GM19452 (cell line): Measurements from ENCODE around the gene ANK3.

Source experiments
- ATAC-seq: cut with Tn5 transposase; IDR thresholded peaks from one replicate; pipeline ENCODE4 v1.9.1; 2021; ENCODE audit not compliant: unreplicated experiment

Gene ANK3

DNA sequence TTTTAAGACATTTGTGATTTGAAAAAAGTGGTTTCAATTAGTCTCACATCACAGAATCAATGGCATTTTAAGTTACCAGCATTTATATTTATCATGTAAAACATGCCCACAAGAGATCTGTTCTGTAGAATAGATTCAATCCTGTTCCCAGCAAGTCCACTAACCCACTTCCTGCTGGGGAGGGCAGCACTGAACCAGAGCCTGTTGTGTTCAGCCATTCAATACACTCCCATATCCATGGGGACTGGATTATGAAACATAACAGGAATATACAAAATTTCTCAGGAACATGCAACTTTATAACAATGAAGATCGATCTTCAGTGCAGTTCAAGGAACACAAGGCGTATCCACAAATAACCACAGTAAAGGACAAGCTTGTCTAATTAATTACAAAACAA, 24.4 kb upstream of the ANK3 start:
- ATAC-seq, result no peak

DNA sequence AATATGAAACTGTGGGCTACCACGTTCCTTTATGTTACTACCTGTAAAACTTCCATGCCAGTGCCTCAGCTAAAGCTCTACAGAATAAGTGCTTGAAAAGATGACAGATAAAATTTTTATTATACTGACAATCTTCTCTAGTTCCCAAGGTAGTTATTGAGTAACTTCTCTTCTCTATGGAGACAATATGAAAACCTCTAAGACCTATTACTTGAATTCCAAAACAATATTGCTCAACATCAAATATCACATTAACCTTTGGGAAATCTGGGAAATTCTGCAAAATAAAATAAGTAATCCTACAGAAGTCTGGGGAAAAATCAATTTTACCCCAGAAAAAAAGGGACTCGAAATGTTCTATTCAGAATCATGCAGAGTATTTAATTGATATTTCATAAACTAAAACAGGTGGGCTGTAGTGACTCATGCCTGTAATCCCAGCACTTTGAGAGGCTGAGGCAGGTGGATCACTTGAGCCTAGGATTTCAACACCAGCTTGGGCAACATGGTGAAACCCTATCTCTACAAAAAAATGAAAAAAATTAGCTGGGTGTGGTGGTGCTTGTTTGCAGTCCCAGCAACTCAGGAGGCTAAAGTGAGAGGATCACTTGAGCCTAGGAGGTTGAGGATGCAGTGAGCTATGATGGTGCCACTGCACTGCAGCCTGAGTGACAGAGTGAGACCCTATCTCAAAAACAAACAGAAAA, 23.8 kb upstream of the ANK3 start:
- ATAC-seq, result no peak

DNA sequence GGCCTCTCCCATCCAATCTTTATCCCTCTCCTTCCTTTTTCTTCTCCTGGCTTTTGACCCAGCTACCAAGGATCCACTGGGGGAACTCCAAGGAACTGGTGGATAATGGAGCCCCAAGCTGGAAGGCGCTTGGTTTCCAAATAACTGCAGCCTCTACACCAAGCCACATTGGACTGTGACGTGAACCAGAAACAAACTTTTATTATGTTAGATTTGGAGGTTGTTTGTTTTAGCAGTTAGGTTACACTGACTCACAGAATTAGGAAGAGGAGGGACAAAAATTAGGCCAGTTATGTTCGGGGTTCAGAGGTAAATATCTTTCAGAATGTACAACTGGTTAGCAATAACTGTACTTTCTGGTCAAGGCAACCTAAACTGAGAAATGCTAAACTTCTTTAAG, 21.3 kb upstream of the ANK3 start:
- ATAC-seq, result no peak

DNA sequence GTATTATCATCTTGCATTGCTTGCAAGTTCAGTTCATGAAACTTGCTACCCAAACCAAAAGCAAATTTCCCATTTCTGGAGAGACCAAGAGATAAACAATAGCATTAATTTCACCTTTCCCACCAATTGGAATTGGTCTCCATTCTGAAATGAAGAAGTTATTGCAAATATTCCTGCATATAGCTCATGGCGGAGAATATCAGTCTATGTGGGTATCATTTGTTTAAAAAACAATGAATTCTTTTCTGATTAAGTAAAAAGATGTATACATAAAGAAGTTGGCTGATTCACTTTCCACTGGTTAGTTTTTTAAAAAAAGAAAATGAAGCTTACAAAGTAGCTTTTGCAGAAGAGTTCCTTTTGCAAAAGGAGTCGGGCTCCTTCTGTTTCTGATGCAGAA, 19.5 kb upstream of the ANK3 start:
- no peak for ATAC-seq

DNA sequence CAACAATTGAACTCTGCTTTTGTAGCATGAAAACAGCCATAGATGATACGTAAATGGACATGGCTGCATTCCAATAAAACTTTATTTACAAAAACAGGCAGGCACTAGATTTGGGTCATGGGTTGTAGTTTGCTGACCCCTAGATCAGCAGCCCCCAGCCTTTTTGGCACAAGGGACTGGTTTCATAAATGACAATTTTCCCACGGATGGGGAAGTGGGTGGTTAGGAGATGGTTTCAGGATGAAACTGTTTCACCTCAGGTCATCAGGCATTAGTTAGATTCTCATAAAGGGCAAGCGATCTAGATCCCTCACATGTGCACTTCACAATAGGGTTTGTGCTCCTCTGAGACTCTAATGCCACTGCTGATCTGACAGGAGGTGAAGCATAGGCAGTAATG, 16.5 kb upstream of the ANK3 start:
- ATAC-seq, result no peak

DNA sequence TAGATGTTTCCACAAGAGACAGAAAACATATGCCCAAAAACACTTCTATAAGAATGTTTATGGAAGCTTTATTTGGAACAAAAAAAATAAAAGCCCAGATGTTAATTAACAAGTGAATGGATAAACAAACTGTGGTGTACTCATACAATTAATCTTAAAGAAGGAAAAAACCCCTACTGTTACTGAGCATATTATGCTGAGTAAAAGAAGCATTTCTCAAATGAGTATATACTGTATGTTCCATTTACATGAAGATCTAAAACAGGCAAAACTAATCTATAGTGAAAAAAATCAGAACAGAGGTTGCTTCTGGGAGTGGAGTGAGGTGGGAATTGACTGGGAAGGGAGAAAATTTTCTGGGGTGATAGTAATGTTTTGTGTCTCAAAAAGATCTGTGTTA, 15.5 kb upstream of the ANK3 start:
- no peak for ATAC-seq

DNA sequence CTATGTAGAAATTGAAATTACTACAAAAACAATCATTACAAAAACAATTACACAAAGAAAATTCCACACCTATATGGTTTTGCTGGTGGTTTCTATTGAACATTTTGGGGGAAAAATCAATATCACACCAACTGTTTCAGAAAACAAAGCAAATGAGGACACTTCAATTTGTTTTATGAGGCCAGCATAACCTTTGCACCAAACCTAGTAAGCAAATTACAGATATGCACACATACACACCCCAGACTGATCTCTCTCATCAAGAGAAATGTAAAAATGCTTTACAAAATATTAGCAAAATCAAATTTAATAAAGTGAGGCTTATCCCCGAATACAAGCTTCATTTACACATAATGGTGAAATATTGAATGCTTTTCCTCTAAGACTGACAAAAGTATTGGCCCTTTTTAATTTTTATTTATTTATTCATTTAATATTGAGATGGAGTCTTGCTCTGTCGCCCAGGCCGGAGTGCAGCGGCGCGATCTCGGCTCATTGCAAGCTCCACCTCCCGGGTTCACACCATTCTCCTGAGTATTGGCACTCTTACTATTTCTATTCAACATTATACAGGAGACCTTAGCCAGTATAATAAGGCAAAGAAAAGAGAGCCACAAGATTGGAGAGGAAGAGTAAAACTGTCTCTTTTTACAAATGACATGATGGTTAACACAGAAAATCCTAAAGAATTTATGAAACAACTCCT, 13.6 kb upstream of the ANK3 start:
- ATAC-seq, result no peak

DNA sequence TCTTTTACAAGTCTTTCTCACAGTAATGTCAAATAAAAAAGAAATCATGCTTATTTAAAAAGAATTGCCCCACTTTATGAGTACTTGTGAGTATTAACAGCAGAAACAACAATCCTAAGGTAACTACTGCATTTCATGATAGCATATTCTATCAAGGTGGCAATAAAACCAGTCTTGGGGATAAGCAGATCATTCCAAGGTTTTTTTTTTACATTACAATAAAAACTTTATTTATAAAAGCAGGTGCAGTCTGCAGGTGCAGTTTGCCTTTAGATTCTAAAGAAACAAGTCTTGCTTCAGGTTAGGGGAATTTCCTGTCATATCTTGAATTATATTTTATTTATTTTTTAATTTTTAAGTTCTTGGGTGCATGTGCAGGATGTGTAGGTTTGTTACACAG, 10.7 kb upstream of the ANK3 start:
- no peak for ATAC-seq

DNA sequence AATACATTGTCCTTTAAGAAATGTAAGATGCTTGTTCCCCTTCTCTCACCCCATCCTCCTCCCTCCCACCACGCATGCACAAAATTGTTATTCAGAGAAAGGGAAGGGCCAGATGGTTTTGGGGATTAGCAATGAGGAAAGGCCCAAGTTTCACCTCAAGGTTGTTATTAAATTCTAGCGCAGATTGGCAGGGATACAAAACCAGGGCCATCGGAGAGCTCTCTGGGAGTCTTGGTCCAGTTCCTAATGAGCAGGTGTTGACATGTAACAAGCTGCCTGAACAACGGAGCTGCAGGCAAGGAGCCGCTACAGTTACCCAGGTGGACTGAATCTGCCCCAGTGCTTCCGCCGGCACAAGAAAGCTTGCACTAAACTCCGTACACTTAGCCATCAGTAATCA, 9.7 kb upstream of the ANK3 start:
- no peak for ATAC-seq

DNA sequence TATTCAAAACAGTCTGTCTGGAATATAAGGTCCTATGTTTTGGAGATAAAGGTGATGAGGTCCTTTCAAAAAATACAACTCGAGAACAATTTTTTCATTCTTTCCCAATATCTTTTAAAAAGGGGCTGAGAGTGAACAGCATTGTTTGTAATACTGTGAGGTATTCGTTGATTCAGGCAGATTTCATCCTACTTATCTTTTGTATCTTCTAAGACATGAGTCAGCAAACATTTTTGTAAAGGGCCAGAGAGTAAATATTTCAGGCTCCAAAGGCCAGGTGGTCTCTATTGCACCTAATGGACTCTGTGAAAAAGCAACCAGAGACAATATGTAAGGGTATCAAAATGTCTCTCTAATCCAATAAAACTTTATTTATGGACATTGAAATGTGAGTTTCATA, 8.1 kb upstream of the ANK3 start:
- no peak for ATAC-seq

DNA sequence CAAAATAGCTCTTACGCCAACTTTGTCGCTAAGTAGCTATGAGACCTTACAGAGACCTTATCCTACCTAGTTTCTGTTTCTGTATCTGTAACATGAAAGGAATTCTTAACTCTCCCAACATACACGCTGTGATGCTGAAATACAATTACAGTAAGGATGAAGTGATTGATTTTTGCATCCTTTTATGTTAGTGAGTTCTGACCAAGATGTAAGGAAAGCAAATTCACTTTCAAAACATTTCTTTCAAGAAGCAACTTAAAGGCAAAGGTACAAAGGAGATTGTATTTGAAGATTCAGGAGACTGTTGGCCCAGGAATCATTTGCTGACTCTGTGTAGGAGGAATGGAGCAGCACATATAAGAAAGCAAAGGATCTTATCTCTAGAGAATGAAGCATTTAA, 7.1 kb upstream of the ANK3 start:
- no peak for ATAC-seq

DNA sequence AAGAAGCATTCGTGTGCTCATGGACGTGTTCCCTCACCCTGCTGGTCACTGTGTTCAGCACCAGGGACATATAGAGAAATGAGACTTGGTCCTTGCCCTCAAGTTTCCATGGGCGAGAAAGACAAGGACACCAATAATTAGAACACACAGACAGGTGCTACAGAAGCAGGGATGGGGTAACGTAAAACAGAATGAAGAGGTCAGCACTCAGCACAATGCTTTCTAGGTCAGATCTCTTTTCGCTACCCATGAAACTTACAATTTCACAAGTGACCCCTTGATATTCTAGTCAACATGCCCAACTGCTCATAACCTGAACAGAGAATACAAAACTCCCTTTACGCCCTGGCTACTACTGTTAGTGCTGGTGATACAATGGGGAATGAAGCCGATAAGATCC, 6.0 kb upstream of the ANK3 start:
- ATAC-seq, result no peak

DNA sequence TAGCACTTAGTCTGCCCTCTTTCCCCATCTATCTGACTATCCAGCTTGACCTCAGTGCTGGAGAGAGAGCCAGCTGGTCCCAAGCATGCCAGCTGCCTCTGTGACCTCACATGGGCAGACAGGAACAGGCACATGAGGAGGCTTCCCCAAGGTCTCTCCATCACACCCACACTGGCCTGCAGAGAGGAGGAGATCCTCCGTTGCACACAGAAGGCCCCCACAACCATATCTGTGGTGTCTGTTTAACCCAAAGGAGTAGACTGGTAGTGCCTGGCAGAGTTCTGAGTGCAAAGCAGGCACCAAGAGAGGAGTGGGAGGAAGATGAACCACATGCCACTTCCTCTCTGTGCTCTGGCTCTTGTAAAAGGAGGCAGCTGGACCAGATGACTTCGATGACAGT, 4.8 kb upstream of the ANK3 start:
- ATAC-seq, result no peak

DNA sequence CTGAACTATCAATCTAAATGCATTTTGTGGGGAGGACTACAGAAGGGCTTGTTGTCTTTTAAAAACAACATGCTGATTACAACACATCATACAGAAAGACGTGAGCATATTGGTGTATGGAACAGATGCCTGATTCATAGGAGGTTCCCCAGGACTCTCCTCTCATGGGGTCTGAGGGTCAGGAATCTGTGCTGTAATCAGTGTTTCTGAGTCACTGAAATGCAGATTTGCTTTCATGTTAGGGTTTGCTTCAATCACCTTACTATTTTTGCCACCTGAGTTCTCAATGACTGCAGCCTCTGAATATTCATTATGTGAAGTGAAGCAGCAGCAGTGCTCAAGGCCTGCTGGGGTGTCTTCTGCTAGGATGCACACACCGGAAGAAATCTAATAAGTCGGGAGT, 550 bp upstream of the ANK3 start:
- ATAC-seq, result no peak

DNA sequence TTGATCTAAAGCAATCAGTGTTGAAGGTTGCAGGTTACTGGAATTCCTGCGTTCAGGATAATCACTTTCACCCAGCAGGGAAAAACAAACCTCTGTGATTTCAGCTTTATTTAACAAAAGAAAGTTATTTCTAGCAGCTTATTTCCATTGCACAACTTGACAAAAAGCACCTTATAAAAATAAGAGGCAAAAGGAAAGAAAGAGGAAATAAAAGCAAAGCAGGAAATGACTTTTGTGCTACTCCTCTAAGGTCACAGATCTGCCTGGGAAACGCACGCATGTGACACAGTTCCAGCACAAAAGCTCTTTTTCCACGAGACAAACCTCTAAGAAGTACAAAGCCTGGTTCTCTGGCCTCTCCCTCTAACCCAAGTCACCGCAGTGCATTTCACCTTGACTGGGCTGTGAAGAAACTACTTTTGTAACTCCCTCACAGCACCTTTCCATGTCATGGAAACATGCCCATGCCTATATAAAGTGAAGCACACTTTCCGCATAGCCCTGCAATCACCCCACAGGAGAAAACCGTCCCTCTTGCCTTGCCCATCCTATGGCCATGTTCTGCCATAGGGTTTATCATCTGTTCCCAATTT, 870 bp downstream of the ANK3 start:
- ATAC-seq, result no peak

DNA sequence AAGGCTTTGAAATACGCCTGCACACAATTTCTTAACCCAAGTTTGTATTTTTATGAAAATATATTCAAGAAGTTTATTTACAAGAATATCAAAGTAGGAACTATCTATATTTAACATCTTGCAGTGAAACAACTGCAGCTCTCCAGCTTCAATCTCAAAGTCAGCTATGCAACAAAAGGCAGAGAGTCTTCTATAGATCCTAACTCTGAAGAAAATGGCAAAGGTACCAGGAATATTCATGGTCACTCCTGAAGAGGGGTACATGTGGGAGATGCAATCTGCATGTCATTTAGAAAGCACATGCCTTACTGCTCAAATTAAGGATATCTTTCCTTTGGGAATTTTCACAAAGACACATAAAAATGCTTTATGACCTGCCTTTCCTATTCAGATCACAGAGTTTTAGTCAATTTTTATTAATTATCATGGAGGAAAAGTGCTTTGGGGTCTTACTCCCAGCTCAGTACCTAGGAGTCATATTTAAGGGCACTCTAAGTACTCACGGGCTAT, 1.5 kb downstream of the ANK3 start:
- ATAC-seq, result no peak

DNA sequence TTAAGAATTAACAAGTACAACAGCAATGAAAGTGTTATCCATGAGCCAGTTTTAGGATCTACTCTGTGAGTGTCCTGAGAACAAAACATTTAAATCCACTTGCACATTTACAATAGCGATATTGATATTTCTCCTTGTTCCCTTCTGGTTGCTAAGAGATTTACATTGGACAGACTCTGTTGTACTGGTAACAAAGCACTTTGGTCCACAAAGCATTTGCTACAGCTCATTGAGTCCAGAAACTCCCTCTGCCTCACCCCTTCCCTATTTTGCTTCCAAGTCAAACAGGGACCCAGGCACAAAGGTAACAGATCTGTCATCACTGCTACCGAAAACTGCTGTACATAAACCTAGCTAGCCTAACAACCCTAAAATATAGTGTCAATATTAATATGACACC, 2.1 kb downstream of the ANK3 start:
- no peak for ATAC-seq

DNA sequence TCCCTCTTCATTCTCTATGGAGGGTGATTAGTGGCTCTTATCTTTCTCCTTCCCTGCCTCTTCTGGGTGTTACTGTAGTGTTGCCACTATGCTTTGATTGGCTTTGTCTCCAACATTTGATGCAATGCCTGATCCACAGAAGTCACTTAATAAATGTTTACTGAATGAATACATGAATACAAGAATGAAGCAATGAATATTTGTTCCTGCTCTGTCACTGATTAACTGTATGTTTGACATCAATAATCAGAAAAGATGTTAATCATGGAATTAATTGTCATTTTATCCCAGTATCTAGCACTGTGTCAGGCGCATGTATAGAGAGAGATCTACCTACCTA, 4.3 kb downstream of the ANK3 start:
- ATAC-seq, result no peak

DNA sequence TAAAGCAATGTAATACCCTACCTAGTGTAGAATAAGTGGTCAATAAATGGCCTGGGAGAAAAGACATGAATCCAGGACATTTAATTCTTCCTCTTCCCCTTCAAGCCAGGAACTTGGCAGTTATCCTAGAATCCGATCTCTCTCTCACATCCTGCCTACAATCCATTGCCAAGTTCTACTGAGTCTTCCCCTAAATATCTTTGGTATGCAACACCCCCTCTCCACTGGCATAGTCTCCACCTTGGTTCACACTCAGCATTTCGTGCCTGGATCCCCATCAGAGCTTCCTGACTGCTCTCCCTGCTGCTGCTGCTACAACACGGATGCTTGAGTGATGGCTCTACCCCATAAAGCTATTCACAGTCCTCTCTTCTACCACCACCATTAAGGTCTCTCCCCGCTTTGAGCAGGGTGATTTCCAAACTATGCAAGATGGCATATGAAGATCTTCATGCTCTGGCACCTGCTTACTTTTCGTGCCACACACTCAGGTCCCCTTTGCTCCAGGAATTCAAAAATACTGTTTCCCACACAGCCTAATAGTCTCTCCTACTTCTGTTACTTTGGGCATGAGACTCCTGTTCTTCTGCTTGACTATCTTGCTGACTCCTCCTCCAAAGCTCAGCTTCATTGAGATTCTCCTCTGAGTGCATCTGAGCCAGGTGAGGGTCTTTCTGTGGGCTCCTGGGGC, 4.8 kb downstream of the ANK3 start:
- no peak for ATAC-seq

DNA sequence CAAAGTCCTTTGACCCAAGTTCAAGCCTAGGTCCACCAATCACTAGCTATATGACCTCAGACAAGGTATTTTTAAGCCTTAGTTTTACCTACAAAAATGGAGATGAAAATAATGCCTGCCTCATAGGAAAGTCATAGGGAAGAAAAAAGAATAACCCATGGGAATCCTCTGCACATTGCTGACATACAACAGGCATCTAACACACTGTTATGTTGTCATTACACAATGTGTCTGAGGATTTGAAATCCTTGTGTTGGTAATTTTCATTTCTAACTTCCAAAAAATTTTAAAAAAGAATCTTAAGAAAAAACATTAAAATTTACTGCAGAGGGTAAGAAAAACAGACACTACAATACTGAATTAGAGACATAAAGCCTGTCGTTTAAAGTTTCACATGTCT, 5.7 kb downstream of the ANK3 start:
- ATAC-seq, result no peak

DNA sequence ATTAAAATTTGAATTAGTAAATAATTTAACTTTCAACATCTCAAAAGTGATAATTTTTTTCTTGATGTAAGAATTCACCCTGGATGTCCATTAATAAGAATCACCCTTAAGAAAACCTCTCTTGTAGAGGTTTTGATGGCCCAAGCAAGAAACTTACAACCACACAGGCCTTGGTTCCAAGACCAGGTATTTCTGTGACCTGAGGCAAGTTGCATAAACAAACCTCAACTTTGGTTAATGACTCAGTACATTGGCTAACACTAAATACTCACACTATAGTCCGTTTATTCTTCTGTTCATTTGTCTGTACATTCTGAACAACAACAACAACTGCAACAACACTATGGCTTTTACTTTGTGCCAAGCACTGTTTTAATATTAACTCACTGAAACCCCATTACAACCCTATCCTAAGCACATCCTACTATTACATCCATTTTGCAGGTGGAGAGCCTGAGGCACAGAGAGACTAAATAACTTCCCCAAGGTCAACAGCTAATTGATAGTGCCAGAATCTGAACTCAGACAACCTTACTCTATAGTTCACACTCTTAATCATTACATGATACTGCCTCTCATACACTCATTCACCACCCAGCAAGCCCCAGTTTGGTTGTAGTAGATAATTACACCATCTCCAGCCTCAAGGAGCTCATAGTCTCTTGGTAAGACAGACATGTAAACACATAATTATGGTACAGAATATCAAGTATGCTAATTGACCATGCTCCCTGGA, 6.6 kb downstream of the ANK3 start:
- ATAC-seq, result no peak
